Mesenchymal stem cell (in vitro differentiated cells and primary cell): Measurements from ENCODE around the gene CCDC184.

Experiments
- DNase-seq: peaks from one replicate; pipeline ENCODE4 v3.0.0-alpha.2; 2013
- H2AFZ ChIP-seq: one replicate; pipeline ENCODE4 v1.6.1; 2013; ENCODE audit warnings: low read depth, mild to moderate bottlenecking, control low read depth, inconsistent platforms, low read length, moderate library complexity
- H2AK5ac ChIP-seq: 2 replicates; pipeline ENCODE4 v1.6.1; 2013; ENCODE audit warnings: low read length, moderate library complexity, mild to moderate bottlenecking, inconsistent platforms; ENCODE audit not compliant: severe bottlenecking
- H2BK120ac ChIP-seq: one replicate; pipeline ENCODE4 v1.6.1; 2013; ENCODE audit warnings: low read depth, mild to moderate bottlenecking, inconsistent platforms, low read length, moderate library complexity
- H2BK12ac ChIP-seq, 2 experiments: one replicate each; pipeline ENCODE4 v1.6.1; 2013; ENCODE audit warnings: inconsistent platforms in 2 of 2, low read length in 2 of 2, mild to moderate bottlenecking in 2 of 2, moderate library complexity in 2 of 2, control low read depth in 1 of 2
- H2BK15ac ChIP-seq: one replicate; pipeline ENCODE4 v1.6.1; 2013; ENCODE audit warnings: mild to moderate bottlenecking, low read depth, inconsistent platforms; ENCODE audit not compliant: poor library complexity, severe bottlenecking
- H2BK5ac ChIP-seq: 2 replicates; pipeline ENCODE4 v1.6.1; 2013; ENCODE audit warnings: low read depth, mild to moderate bottlenecking, low read length, control low read depth, inconsistent platforms; ENCODE audit not compliant: poor library complexity, severe bottlenecking
- H3K14ac ChIP-seq, 2 experiments: one replicate each; pipeline ENCODE4 v1.6.1; 2013; ENCODE audit warnings: inconsistent platforms in 2 of 2, low read length in 2 of 2, control low read depth in 1 of 2, mild to moderate bottlenecking in 1 of 2, moderate library complexity in 1 of 2
- H3K18ac ChIP-seq, 2 experiments: one replicate each; pipeline ENCODE4 v1.6.1; 2013; ENCODE audit warnings: inconsistent platforms in 2 of 2, low read length in 2 of 2, control low read depth in 1 of 2, low read depth in 1 of 2, mild to moderate bottlenecking in 1 of 2
- H3K23ac ChIP-seq, 2 experiments: one replicate each; pipeline ENCODE4 v1.6.1; 2013; ENCODE audit warnings: inconsistent platforms in 2 of 2, low read length in 2 of 2, mild to moderate bottlenecking in 2 of 2, moderate library complexity in 2 of 2, control low read depth in 1 of 2
- H3K27ac ChIP-seq: 2 replicates; pipeline ENCODE4 v1.5.1; 2013; ENCODE audit warnings: mild to moderate bottlenecking, moderate library complexity, low read length, control low read depth, inconsistent platforms; ENCODE audit not compliant: poor library complexity, severe bottlenecking
- H3K27me3 ChIP-seq, 2 experiments: 2 replicates each; pipeline versions ENCODE4 v1.6.1 to v1.7.0; 2013; ENCODE audit warnings: low read length in 2 of 2, mild to moderate bottlenecking in 2 of 2, moderate library complexity in 2 of 2, control low read depth in 1 of 2, inconsistent platforms in 1 of 2; ENCODE audit not compliant: control insufficient read depth in 1 of 2, insufficient read depth in 1 of 2
- H3K36me3 ChIP-seq, 2 experiments: 2 replicates each; pipeline versions ENCODE4 v1.6.1 to v1.7.0; 2013; ENCODE audit warnings: low read length in 2 of 2, control low read depth in 1 of 2, inconsistent platforms in 1 of 2, low read depth in 1 of 2, mild to moderate bottlenecking in 1 of 2; ENCODE audit not compliant: insufficient read depth in 2 of 2, control insufficient read depth in 1 of 2
- H3K4ac ChIP-seq, 2 experiments: one replicate each; pipeline ENCODE4 v1.6.1; 2013; ENCODE audit warnings: inconsistent platforms in 2 of 2, low read length in 2 of 2, mild to moderate bottlenecking in 2 of 2, moderate library complexity in 2 of 2, control low read depth in 1 of 2, low read depth in 1 of 2
- H3K4me1 ChIP-seq: 2 replicates; pipeline ENCODE4 v1.6.1; 2013; ENCODE audit warnings: low read depth, low read length, control low read depth; ENCODE audit not compliant: control insufficient read depth, insufficient read depth
- H3K4me2 ChIP-seq: 2 replicates; pipeline ENCODE4 v1.6.1; 2013; ENCODE audit warnings: low read length, mild to moderate bottlenecking, inconsistent platforms; ENCODE audit not compliant: poor library complexity, severe bottlenecking
- H3K4me3 ChIP-seq, 2 experiments: 2 replicates each; pipeline versions ENCODE4 v1.5.1 to v1.7.0; 2013; ENCODE audit warnings: low read length in 2 of 2, mild to moderate bottlenecking in 2 of 2, control low read depth in 1 of 2, low read depth in 1 of 2; ENCODE audit not compliant: insufficient read depth in 1 of 2
- H3K79me1 ChIP-seq: replicated peaks from 2 replicates; pipeline ENCODE4 v1.6.1; 2013; ENCODE audit warnings: mild to moderate bottlenecking, control low read depth, low read length, inconsistent platforms; ENCODE audit not compliant: poor library complexity, severe bottlenecking
- H3K9ac ChIP-seq: 2 replicates; pipeline ENCODE4 v1.7.0; 2013; ENCODE audit warnings: mild to moderate bottlenecking, low read length, moderate library complexity
- H3K9me3 ChIP-seq: 2 replicates; pipeline ENCODE4 v1.7.0; 2013; ENCODE audit warnings: mild to moderate bottlenecking, low read length; ENCODE audit not compliant: control insufficient read depth
- H4K8ac ChIP-seq: one replicate; pipeline ENCODE4 v1.6.1; 2013; ENCODE audit warnings: inconsistent platforms, mild to moderate bottlenecking, low read length, moderate library complexity
- H4K91ac ChIP-seq: one replicate; pipeline ENCODE4 v1.6.1; 2013; ENCODE audit warnings: mild to moderate bottlenecking, low read length, inconsistent platforms
- WGBS: methylation state at CpG from one replicate; pipeline ENCODE4 v1.1.7; 2013; ENCODE audit warnings: mixed read lengths; 5-methylcytosine and 5-hydroxymethylcytosine counted together

CCDC184 gene

DNA sequence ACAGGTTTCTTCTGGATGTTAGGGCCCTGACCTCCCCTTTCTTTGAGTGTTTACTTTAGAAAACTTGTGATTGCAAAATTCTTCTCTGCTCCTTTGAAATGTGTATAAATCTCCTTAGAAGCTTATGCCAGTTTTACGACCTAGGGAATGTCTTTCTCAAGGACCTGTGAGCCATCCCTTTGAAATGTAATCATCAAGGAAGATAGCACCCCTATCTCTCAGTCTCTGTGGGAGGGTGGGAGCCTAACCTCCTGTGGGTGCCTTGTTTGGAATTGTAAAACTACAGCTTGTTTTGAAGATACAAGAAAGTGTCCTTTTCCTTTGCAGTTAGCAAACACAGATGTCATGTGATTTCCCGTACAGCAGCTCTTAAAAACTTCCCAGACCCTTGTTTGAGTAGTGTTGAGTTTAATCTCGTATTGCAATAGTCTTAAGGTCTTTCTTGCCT lies 16.4 kb downstream of the CCDC184 start:
- no peak overlapping the region for H3K4me2 ChIP-seq
- peak; percentile 93 for DNase-seq
- H3K4me3 ChIP-seq, result no peak overlapping the region
- no peak overlapping the region for H3K18ac ChIP-seq
- no peak overlapping the region for H3K23ac ChIP-seq
- WGBS, result 0% methylated on average over 1 of the region's 3 CpGs
- H2BK12ac ChIP-seq, result no peak overlapping the region
- no peak overlapping the region for H2BK120ac ChIP-seq
- H3K27me3 ChIP-seq, result peaks cover 0 to 41% of the 10 kb centered on the region in 2 experiments
- no peak overlapping the region for H4K91ac ChIP-seq
- no peaks in the 10 kb centered on the region for H3K36me3 ChIP-seq
- peak overlapping the region; percentile 99 for H3K9ac ChIP-seq
- no peak overlapping the region for H2BK15ac ChIP-seq
- H3K14ac ChIP-seq, result no peak overlapping the region
- H2AK5ac ChIP-seq, result no peak overlapping the region
- no peak overlapping the region for H2AFZ ChIP-seq
- no peaks in the 10 kb centered on the region for H3K4me1 ChIP-seq
- peak overlapping the region; percentile 24 for H2BK5ac ChIP-seq
- no peak overlapping the region for H4K8ac ChIP-seq
- H3K79me1 ChIP-seq, result no peaks in the 10 kb centered on the region
- peaks cover 2% of the 10 kb centered on the region for H3K9me3 ChIP-seq
- H3K27ac ChIP-seq, result no peak overlapping the region
- no peak overlapping the region for H3K4ac ChIP-seq

DNA sequence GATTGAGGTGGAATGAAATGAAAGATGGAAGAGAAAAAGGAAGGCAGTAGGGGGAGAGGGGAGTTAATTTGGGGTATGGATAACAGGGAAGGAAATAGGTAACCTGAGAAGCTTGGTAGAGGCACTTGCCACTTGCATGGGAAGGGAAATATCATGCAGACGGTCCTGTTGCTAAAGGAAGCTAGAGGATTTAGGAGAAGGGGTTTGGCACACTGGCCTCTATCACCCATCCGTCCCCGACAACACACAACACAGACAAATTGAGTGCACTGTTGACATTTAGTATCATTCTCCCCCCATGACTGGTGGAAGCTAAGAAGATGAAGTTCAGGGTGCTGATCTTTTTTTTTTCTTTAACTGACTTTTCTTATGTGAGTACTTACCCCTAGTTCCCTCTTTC lies 17.6 kb downstream of the CCDC184 start:
- Histone ChIP-seq H2AK5ac (no peak overlapping the region), H3K79me1 (no peaks in the 10 kb centered on the region), H3K9ac (no peak overlapping the region), H2BK5ac (no peak overlapping the region), H4K8ac (peak overlapping the region; percentile 42), H2AFZ (no peak overlapping the region), H3K23ac (no peak overlapping the region), H3K27me3 (peaks cover 0 to 44% of the 10 kb centered on the region in 2 experiments), H3K4me1 (no peaks in the 10 kb centered on the region), H4K91ac (no peak overlapping the region), H2BK120ac (peak overlapping the region; percentile 71), H3K36me3 (peaks cover 0 to 4% of the 10 kb centered on the region in 2 experiments), H2BK12ac (peak overlapping the region in 1 of 2 experiments; percentile 64), H3K14ac (peak overlapping the region in 1 of 2 experiments; percentile 59), H3K27ac (no peak overlapping the region), H3K4ac (peak overlapping the region in 1 of 2 experiments; percentile 30), H2BK15ac (no peak overlapping the region), H3K4me3 (no peak overlapping the region), H3K18ac (peak overlapping the region; percentile 38 to 53), H3K9me3 (peaks cover 4% of the 10 kb centered on the region), H3K4me2 (no peak overlapping the region)
- no peak for DNase-seq
- no CpG with 5 or more reads among the region's 3 CpGs for WGBS

DNA sequence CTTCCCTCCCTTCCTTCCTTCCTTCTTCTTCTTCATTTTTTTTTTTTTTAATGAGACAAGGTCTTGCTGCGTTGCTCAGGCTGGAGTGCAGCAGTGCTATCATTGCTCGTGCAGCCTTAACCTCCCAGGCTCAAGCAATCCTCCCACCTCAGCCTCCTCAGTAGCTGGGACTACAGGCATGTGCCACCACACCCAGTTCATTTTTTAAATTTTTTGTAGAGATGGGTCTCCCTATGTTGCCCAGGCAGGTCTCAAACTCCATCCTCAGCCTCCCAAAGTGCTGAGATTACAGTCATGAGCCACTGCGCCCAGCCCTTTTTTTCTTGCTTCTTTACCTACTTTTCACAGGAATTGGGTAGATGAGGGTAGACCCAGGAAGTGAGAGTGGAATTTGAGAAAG lies 18.1 kb downstream of the CCDC184 start:
- 80% methylated on average over 2 of the region's 3 CpGs for WGBS
- DNase-seq, result no peak

DNA sequence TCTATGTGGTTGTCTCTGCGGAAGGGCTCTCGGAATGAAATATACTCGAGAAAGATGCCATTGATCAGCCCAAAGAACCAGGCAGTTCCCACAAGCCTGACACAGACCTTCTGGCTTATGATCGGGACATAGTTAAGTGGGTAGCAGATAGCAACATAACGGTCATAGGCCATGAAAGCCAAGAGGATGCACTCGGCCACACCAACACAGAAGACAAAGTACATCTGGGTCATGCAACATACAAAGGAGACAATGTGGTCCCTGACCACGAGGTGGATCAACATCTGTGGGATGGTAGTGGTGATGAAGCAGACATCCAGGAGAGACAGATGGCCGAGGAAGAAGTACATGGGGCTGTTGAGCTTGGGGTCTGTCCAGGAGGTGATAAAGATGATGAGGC lies 19.3 kb downstream of the CCDC184 start:
- no peaks in the 10 kb centered on the region for H3K4me1 ChIP-seq
- no peak overlapping the region for H2AK5ac ChIP-seq
- H3K9me3 ChIP-seq, result peaks cover 14% of the 10 kb centered on the region
- H3K27me3 ChIP-seq, result peaks cover 0 to 40% of the 10 kb centered on the region in 2 experiments
- H2BK5ac ChIP-seq, result no peak overlapping the region
- peaks cover 0 to 4% of the 10 kb centered on the region in 2 experiments for H3K36me3 ChIP-seq
- H2BK120ac ChIP-seq, result no peak overlapping the region
- no peak overlapping the region for H3K4me2 ChIP-seq
- H3K9ac ChIP-seq, result no peak overlapping the region
- no peak overlapping the region for H4K91ac ChIP-seq
- H2BK12ac ChIP-seq, result peak overlapping the region; percentile 59 to 91
- H4K8ac ChIP-seq, result no peak overlapping the region
- H3K4ac ChIP-seq, result no peak overlapping the region
- no peak overlapping the region for H2AFZ ChIP-seq
- H3K18ac ChIP-seq, result peak overlapping the region in 1 of 2 experiments; percentile 48
- H2BK15ac ChIP-seq, result no peak overlapping the region
- no peak overlapping the region for H3K27ac ChIP-seq
- DNase-seq, result no peak
- WGBS, result 81% methylated on average over 8 of the region's 8 CpGs
- H3K4me3 ChIP-seq, result no peak overlapping the region
- no peak overlapping the region for H3K23ac ChIP-seq
- peak overlapping the region in 1 of 2 experiments; percentile 11 for H3K14ac ChIP-seq
- H3K79me1 ChIP-seq, result no peaks in the 10 kb centered on the region

More for the DNA sequence above, 18.1 kb downstream of the CCDC184 start:
- no peak overlapping the region for H3K4me3 ChIP-seq
- H3K9me3 ChIP-seq, result peaks cover 8% of the 10 kb centered on the region
- no peak overlapping the region for H3K18ac ChIP-seq
- peaks cover 0 to 44% of the 10 kb centered on the region in 2 experiments for H3K27me3 ChIP-seq
- peak overlapping the region; percentile 71 for H2BK120ac ChIP-seq
- no peak overlapping the region for H3K4ac ChIP-seq
- H3K9ac ChIP-seq, result no peak overlapping the region
- H3K23ac ChIP-seq, result no peak overlapping the region
- no peak overlapping the region for H2BK5ac ChIP-seq
- no peak overlapping the region for H3K27ac ChIP-seq
- no peak overlapping the region for H4K91ac ChIP-seq
- H3K4me1 ChIP-seq, result no peaks in the 10 kb centered on the region
- no peak overlapping the region for H2AFZ ChIP-seq
- no peak overlapping the region for H2BK15ac ChIP-seq
- no peak overlapping the region for H2BK12ac ChIP-seq
- H4K8ac ChIP-seq, result no peak overlapping the region
- no peak overlapping the region for H3K4me2 ChIP-seq
- H3K36me3 ChIP-seq, result peaks cover 0 to 4% of the 10 kb centered on the region in 2 experiments
- no peaks in the 10 kb centered on the region for H3K79me1 ChIP-seq
- H2AK5ac ChIP-seq, result no peak overlapping the region
- no peak overlapping the region for H3K14ac ChIP-seq
